Measurements from ENCODE around the gene RAB26.

DNA sequence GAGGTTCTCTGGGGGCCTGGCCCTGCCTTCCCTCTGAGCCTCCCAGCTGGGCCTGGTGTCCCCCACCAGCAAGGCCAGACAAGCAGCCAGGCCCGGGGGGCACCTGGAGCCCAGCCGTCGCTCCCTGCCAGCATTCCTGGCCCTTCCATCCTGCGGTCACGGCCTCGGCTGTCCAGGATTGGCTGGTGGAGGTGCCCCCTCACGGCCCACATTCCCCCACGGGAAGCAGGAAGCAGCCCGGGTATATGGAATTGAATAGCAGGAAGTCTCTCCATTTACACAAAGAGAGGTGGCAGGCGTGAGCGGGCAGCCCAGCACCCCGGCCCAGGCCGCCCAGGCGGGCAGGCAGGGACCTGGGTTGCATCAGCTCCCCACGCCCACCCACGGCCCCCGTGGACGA lies 21.7 kb downstream of the RAB26 start:
- TF ChIP-seq POLR2A (IDR thresholded peaks at IDR 0.05; ENCODE audit: low read length), result no peak
- TF ChIP-seq GATA1 (IDR thresholded peaks at IDR 0.05; ENCODE audit: low read depth, low read length), result no peak
